Measurements from ENCODE around the gene SEC24B.

Gene SEC24B

DNA sequence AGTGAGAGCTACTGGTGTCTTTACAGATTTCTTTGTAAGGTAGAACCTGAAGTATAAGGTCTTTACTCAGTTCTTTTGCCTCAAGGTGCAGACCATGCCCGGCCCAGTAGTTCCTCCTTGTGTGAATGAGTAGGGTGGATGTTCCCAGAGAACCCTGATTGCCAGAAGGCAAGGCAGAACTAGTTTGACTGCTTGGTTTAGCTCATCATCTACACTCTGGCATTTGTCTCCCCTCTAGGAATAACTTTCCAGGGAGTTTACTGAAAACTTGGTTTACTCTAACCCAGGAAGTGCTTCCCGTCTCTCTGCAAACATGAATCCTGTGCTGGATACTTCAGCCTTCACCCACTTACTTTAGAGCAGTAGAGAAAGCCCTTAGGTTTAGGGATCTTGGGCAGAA, 155.5 kb downstream of the SEC24B start:
- no peak for DNase-seq

DNA sequence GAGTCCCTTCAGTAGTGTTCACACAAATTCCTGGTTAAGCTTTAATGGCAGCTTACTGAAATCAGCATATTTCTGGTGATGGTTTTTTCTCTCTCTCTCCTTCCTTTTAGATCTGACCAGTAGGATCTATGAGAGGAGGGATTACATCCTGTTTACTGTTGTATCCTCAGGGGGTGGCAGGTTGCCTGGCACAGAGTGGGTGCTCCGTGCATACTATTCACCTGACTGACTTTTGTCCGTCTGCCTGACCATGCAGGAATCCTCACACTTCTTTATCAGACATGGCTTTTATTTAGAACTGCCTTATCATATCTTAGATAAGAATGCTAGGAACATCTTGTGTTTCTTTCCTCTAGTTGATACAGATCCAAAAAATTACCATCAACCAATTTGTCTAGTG, 156.0 kb downstream of the SEC24B start:
- no peak for DNase-seq
